ENCODE measurements around the gene GMDS. TPM values are rescaled to one million over a fixed set of nuclear protein-coding genes. Genes with fewer than 3 reads are reported as not detected.

GMDS gene
- total and polyA plus RNA-seq, 2 of the 8 experiments (the other 6 are each of a cell fraction or from before 2014, with no cell fraction given) = 16.8 to 50.0 TPM

GRCh38 chr6:2086326-2086965 lies 159.0 kb downstream of the GMDS start:
- FAIRE-seq = no peak
- H2BK20ac ChIP-seq (ENCODE audit: low read length) = no peak overlapping the region

More at GRCh38 chr6:2086326-2086965, 159.0 kb downstream of the GMDS start:
- Histone ChIP-seq H3K4me1 (replicated peaks in 1 of 4; ENCODE audit: control insufficient read depth in 3 of 4, insufficient read depth in 4 of 4, low read length in 3 of 4) (no peaks in the 10 kb centered on the region), H3K4me2 (ENCODE audit: insufficient read depth in 1 of 2, low read depth in 2 of 2, low read length in 2 of 2) (no peak overlapping the region), H2BK5ac (ENCODE audit: low read depth, low read length) (no peak overlapping the region), H2AFZ (ENCODE audit: low read length) (no peak overlapping the region), H3K18ac (ENCODE audit: extremely low read depth, low read length) (no peak overlapping the region), H2BK15ac (ENCODE audit: low read length) (no peak overlapping the region), H3K4ac (replicated peaks; ENCODE audit: insufficient read length, low read depth, low read length) (no peak overlapping the region), H4K20me1 (replicated peaks in 1 of 2; ENCODE audit: control insufficient read depth in 1 of 2, insufficient read depth in 2 of 2, low read length in 2 of 2) (no peaks in the 10 kb centered on the region), H3K9me3 (ENCODE audit: insufficient read depth in 2 of 2, low read depth in 1 of 2, low read length in 1 of 2) (no peaks in the 10 kb centered on the region), H3K14ac (ENCODE audit: insufficient read length) (no peak overlapping the region), H3K4me3 (ENCODE audit: extremely low read depth in 1 of 4, insufficient read depth in 2 of 4, low read depth in 3 of 4, low read length in 4 of 4) (no peak overlapping the region), H2BK120ac (replicated peaks; ENCODE audit: low read depth, low read length) (no peak overlapping the region), H3K36me3 (ENCODE audit: control insufficient read depth in 2 of 4, insufficient read depth in 4 of 4, low read length in 3 of 4) (no peaks in the 10 kb centered on the region), H3K9ac (replicated peaks in 1 of 4; ENCODE audit: extremely low read depth in 1 of 4, low read depth in 3 of 4, low read length in 3 of 4) (no peak overlapping the region), H3K27ac (ENCODE audit: low read depth, low read length) (no peak overlapping the region), H3K56ac (replicated peaks; ENCODE audit: insufficient read length, low read depth, low read length) (no peak overlapping the region), H3K79me1 (ENCODE audit: low read depth, low read length) (no peaks in the 10 kb centered on the region), H2AK5ac (ENCODE audit: low read depth, low read length) (no peak overlapping the region), H2BK12ac (ENCODE audit: low read depth, low read length) (no peak overlapping the region), H3K23me2 (ENCODE audit: low read depth, low read length) (no peaks in the 10 kb centered on the region), H3K23ac (ENCODE audit: insufficient read length) (no peak overlapping the region), H3K79me2 (ENCODE audit: control insufficient read depth in 1 of 2, insufficient read depth in 2 of 2, low read length in 2 of 2) (no peaks in the 10 kb centered on the region), H4K91ac (replicated peaks; ENCODE audit: insufficient read length, low read length) (no peak overlapping the region), H3K27me3 (replicated peaks in 1 of 4; ENCODE audit: control insufficient read depth in 3 of 4, extremely low read depth in 1 of 4, insufficient read depth in 3 of 4, low read length in 3 of 4) (no peaks in the 10 kb centered on the region), H4K8ac (ENCODE audit: extremely low read depth, insufficient read depth, low read length) (no peak overlapping the region), H4K5ac (ENCODE audit: insufficient read length, low read depth, low read length) (no peak overlapping the region)
- WGBS, 2 experiments (ENCODE audit: extremely low coverage in 1 of 2, insufficient coverage in 1 of 2, insufficient read length in 1 of 2, insufficient replicate concordance in 2 of 2, low coverage in 1 of 2, low lambda C conversion rate in 2 of 2, missing lambda C conversion rate in 1 of 2) = 86% methylated on average over 7 of the region's 7 CpGs; no CpG with 5 or more reads in 1 of the 2 experiments
- CTCF ChIA-PET (ENCODE audit: partially characterized antibody) = interaction anchor here (0.7 kb wide), 2 partner anchors 34 to 203 kb away, joined by 3 read pairs; no protein-coding TSS in a partner anchor
- POLR2A ChIA-PET (ENCODE audit: partially characterized antibody) = no interaction called here
- TF ChIP-seq CTBP2 (IDR thresholded peaks at IDR 0.05; ENCODE audit: borderline replicate concordance, insufficient read depth, insufficient read length, low read length) = no peak
- TF ChIP-seq GTF2F1 (IDR thresholded peaks at IDR 0.05; ENCODE audit: borderline replicate concordance, low read depth, low read length) = no peak
- DNase-seq (ENCODE audit: low read depth in 1 of 2, low spot score in 2 of 2) = no peak
